IMR-90 (cell line): ENCODE results near the gene PRKAG2. TPM values are rescaled to one million over a fixed set of nuclear protein-coding genes. Genes with fewer than 3 reads are reported as not detected.
A peak's percentile ranks its signal among the peaks of the same experiment; 100 is the strongest.

Experiments used
- ATAC-seq: fragments of 200-7000 bp; cut with Tn5 transposase; 2 replicates; pipeline ENCODE4 v1.9.1; 2020; ENCODE audit warnings: low read depth, mild to moderate bottlenecking, moderate library complexity
- BruUV-seq: library from RNA; stranded (reverse); fragments of 400-500 nt; replicated peaks from 2 replicates; lab custom pipeline; 2021; lab: Mats Ljungman, UMichigan
- CTCF ChIA-PET: fragments of 300-600 bp; formaldehyde crosslinking; extraction: SDS; loops from one replicate; lab custom pipeline; 2021; ENCODE audit warnings: antibody characterized with exemption; lab: Yijun Ruan, JAX
- POLR2A ChIA-PET: fragments of 300-600 bp; sonication (Branson Sonifier 250); formaldehyde crosslinking; loops from one replicate; lab custom pipeline; 2022; ENCODE audit warnings: antibody characterized with exemption; ENCODE audit not compliant: unreplicated experiment; lab: Charles Lee
- DNase-seq: peaks from one replicate; pipeline ENCODE4 v3.0.0; 2013
- H2AFZ ChIP-seq: replicated peaks from 2 replicates; pipeline ENCODE3; 2013; ENCODE audit warnings: low read length, mild to moderate bottlenecking; ENCODE audit not compliant: poor library complexity
- H2AK5ac ChIP-seq: 2 replicates; pipeline ENCODE4 v1.6.1; 2013; ENCODE audit warnings: low read depth, low read length, inconsistent platforms
- H2AK9ac ChIP-seq: replicated peaks from 2 replicates; pipeline ENCODE3; 2013; ENCODE audit warnings: mild to moderate bottlenecking, low read depth, low read length, moderate library complexity; ENCODE audit not compliant: poor library complexity
- H2BK120ac ChIP-seq: 2 replicates; pipeline ENCODE4 v1.6.1; 2013; ENCODE audit warnings: low read depth, low read length, inconsistent platforms
- H2BK15ac ChIP-seq: 3 replicates; pipeline ENCODE4 v1.6.1; 2013; ENCODE audit warnings: low read depth, low read length, inconsistent platforms
- H2BK20ac ChIP-seq: 2 replicates; pipeline ENCODE4 v1.6.1; 2013; ENCODE audit warnings: low read depth, mild to moderate bottlenecking, inconsistent platforms, low read length, moderate library complexity
- H2BK5ac ChIP-seq: 2 replicates; pipeline ENCODE4 v1.6.1; 2013; ENCODE audit warnings: mild to moderate bottlenecking, low read depth, low read length, inconsistent platforms; ENCODE audit not compliant: poor library complexity, severe bottlenecking
- H3K14ac ChIP-seq: replicated peaks from 2 replicates; pipeline ENCODE4 v1.6.1; 2013; ENCODE audit warnings: low read depth, low read length, inconsistent platforms
- H3K18ac ChIP-seq: 2 replicates; pipeline ENCODE4 v1.6.1; 2013; ENCODE audit warnings: low read depth, low read length, control low read depth
- H3K23ac ChIP-seq: 2 replicates; pipeline ENCODE4 v1.6.1; 2013; ENCODE audit warnings: low read depth, low read length, inconsistent platforms
- H3K27ac ChIP-seq: 2 replicates; pipeline ENCODE4 v1.5.1; 2013; ENCODE audit warnings: mild to moderate bottlenecking, control low read depth, low read length; ENCODE audit not compliant: insufficient read depth
- H3K27me3 ChIP-seq: 2 replicates; pipeline ENCODE4 v1.6.1; 2013; ENCODE audit warnings: low read length; ENCODE audit not compliant: control insufficient read depth, insufficient read depth
- H3K36me3 ChIP-seq: 2 replicates; pipeline ENCODE4 v1.6.1; 2013; ENCODE audit warnings: low read length, mixed read lengths; ENCODE audit not compliant: control insufficient read depth, insufficient read depth
- H3K4ac ChIP-seq: 2 replicates; pipeline ENCODE4 v1.6.1; 2013; ENCODE audit warnings: low read depth, low read length, inconsistent platforms
- H3K4me1 ChIP-seq: 2 replicates; pipeline ENCODE4 v1.6.1; 2013; ENCODE audit warnings: low read length, mixed read lengths; ENCODE audit not compliant: control insufficient read depth, insufficient read depth
- H3K4me2 ChIP-seq: 2 replicates; pipeline ENCODE4 v1.6.1; 2013; ENCODE audit warnings: low read depth, mild to moderate bottlenecking, control low read depth, low read length, moderate library complexity
- H3K4me3 ChIP-seq: 2 replicates; pipeline ENCODE4 v1.5.1; 2013; ENCODE audit warnings: low read depth, mild to moderate bottlenecking, control low read depth, low read length, moderate library complexity; ENCODE audit not compliant: insufficient read depth
- H3K56ac ChIP-seq: 2 replicates; pipeline ENCODE4 v1.6.1; 2013; ENCODE audit warnings: low read length, inconsistent platforms; ENCODE audit not compliant: insufficient read depth; ENCODE audit errors: extremely low read depth
- H3K79me1 ChIP-seq, 2 experiments: 2 replicates each; pipeline ENCODE4 v1.6.1; 2013; ENCODE audit warnings: low read length in 2 of 2, inconsistent platforms in 1 of 2, low read depth in 1 of 2
- H3K9ac ChIP-seq: 2 replicates; pipeline ENCODE4 v1.6.1; 2013; ENCODE audit warnings: low read depth, low read length, control low read depth
- H3K9me1 ChIP-seq: 2 replicates; pipeline ENCODE4 v1.6.1; 2013; ENCODE audit warnings: low read length, inconsistent platforms; ENCODE audit not compliant: insufficient read depth
- H3K9me3 ChIP-seq: 2 replicates; pipeline ENCODE4 v1.6.1; 2013; ENCODE audit warnings: low read length; ENCODE audit not compliant: control insufficient read depth, insufficient read depth
- H4K20me1 ChIP-seq: 2 replicates; pipeline ENCODE4 v1.6.1; 2013; ENCODE audit warnings: low read length, inconsistent platforms; ENCODE audit not compliant: insufficient read depth
- H4K5ac ChIP-seq: 2 replicates; pipeline ENCODE4 v1.6.1; 2013; ENCODE audit warnings: mild to moderate bottlenecking, low read depth, low read length, control low read depth
- H4K8ac ChIP-seq, 2 experiments: 2 replicates each; pipeline ENCODE4 v1.6.1; 2013; ENCODE audit warnings: low read depth in 2 of 2, low read length in 2 of 2, control low read depth in 1 of 2, inconsistent platforms in 1 of 2
- H4K91ac ChIP-seq: 2 replicates; pipeline ENCODE4 v1.6.1; 2013; ENCODE audit warnings: low read depth, low read length, inconsistent platforms; ENCODE audit not compliant: insufficient read depth
- CEBPB ChIP-seq: IDR thresholded peaks from 2 replicates; pipeline ENCODE4 v1.6.1; 2012; ENCODE audit warnings: low read depth, low read length, improper control_type of control experiment
- CHD1 ChIP-seq: IDR thresholded peaks from 2 replicates; pipeline ENCODE4 v1.6.1; 2012; ENCODE audit warnings: low read depth, low read length, improper control_type of control experiment
- FOS ChIP-seq: fragments of 150-350 bp; IDR thresholded peaks from 2 replicates; pipeline ENCODE4 v1.6.1; 2016; ENCODE audit warnings: low read depth, low read length
- MAFK ChIP-seq: IDR thresholded peaks from 2 replicates; pipeline ENCODE4 v1.6.1; 2012; ENCODE audit warnings: low read depth, low read length, improper control_type of control experiment
- MXI1 ChIP-seq: IDR thresholded peaks from 2 replicates; pipeline ENCODE4 v1.6.1; 2012; ENCODE audit warnings: low read depth, mild to moderate bottlenecking, low read length, moderate library complexity, borderline replicate concordance
- NFE2L2 ChIP-seq: fragments of 150-350 bp; IDR thresholded peaks from 2 replicates; pipeline ENCODE4 v1.6.1; 2016; ENCODE audit warnings: low read depth, mild to moderate bottlenecking, low read length
- POLR2A ChIP-seq: IDR thresholded peaks from 2 replicates; pipeline ENCODE4 v1.6.1; 2012; ENCODE audit warnings: mild to moderate bottlenecking, low read depth, low read length
- RAD21 ChIP-seq: IDR thresholded peaks from 2 replicates; pipeline ENCODE4 v1.6.1; 2012; ENCODE audit warnings: low read length, improper control_type of control experiment
- RCOR1 ChIP-seq: IDR thresholded peaks from 2 replicates; pipeline ENCODE4 v1.6.1; 2012; ENCODE audit warnings: mild to moderate bottlenecking, low read length, improper control_type of control experiment; ENCODE audit not compliant: insufficient replicate concordance
- SMC3 ChIP-seq: fragments of 150-350 bp; IDR thresholded peaks from 2 replicates; pipeline ENCODE4 v1.6.1; 2016; ENCODE audit warnings: low read depth, mild to moderate bottlenecking, antibody characterized with exemption, low read length, moderate library complexity
- WGBS, 2 experiments: methylation state at CpG; one replicate each; pipeline versions ENCODE4 v1.1.5 to v1.1.7; 2013; ENCODE audit warnings: missing lambda C conversion rate in 2 of 2; ENCODE audit not compliant: insufficient read length in 1 of 2; ENCODE audit errors: extremely low coverage in 2 of 2; 5-methylcytosine and 5-hydroxymethylcytosine counted together
- dilution Hi-C: fragments of 300-500 bp; cut with HindIII; formaldehyde crosslinking; loops from one replicate; pipeline ENCODE4 v1.14.3; 2018; ENCODE audit warnings: low sequenced_read_pairs; ENCODE audit not compliant: unreplicated experiment
- in situ Hi-C: fragments of 300-500 bp; cut with MboI; formaldehyde crosslinking; loops from 3 replicates; pipeline ENCODE4 v1.14.3; 2019; ENCODE audit warnings: low sequenced_read_pairs, inconsistent platforms, mixed read lengths
- intact Hi-C: fragments of 100-400 bp; cut with micrococcal nuclease; formaldehyde crosslinking; loops from 2 replicates; pipeline ENCODE4 v1.10.0; 2022
- polyA plus RNA-seq, 3 experiments: library from polyadenylated mRNA; depleted of rRNA; stranded (reverse); fragments of >200 nt; gene quantifications; 2 replicates each; pipeline ENCODE4 v1.2.3, GENCODE V29; 2012; ENCODE audit warnings: low replicate concordance in 1 of 3
- total RNA-seq: library from RNA; depleted of rRNA; stranded (reverse); fragments of >200 nt; gene quantifications from 2 replicates; pipeline ENCODE4 v1.2.3, GENCODE V29; 2012

The PRKAG2 gene
- total and polyA plus RNA-seq, 2 of the 4 experiments (the other 2 are of a cell fraction) = 15.4 to 21.6 TPM

DNA sequence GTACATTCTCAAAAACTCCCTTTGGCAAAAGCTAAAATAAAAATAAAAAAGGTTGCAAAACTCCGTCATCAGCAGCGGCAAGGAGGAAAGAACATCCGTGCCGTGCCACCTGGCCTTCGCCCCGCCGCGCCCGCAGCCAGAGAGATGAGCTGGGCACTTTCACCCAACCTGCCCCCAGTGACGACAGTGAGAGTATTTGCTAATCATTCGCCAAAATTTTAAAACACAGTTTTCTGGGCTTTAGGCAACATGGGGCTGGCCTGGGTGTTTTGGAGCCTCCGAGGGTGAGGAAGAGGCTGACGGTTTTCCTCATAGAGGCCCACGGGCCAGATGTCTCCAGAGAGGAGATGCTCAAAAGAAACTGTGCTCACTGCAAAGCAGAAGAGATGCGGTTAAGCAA lies 128.2 kb downstream of the PRKAG2 start:
- H4K20me1 ChIP-seq = no peaks in the 10 kb centered on the region
- H3K56ac ChIP-seq = no peak overlapping the region; the same call in 1 of the 2 replicates
- no peaks in the 10 kb centered on the region for H3K79me1 ChIP-seq
- in situ Hi-C loops (loop anchor here (10.0 kb wide), 1 partner anchor 124 kb away; no protein-coding TSS in a partner anchor), dilution Hi-C loops (no loop called here), intact Hi-C loops (no loop called here)
- no peak overlapping the region for H4K5ac ChIP-seq
- CTCF ChIA-PET = no interaction called here
- no peak overlapping the region for H2AFZ ChIP-seq
- H3K4me1 ChIP-seq = peaks cover 27% of the 10 kb centered on the region
- H3K4me3 ChIP-seq = no peak overlapping the region
- H3K27ac ChIP-seq = no peak overlapping the region
- no peak overlapping the region for H2BK5ac ChIP-seq
- 90% methylated on average over 2 of the region's 15 CpGs; no CpG with 5 or more reads in 1 of the 2 experiments for WGBS, 2 experiments
- H4K8ac ChIP-seq = no peak overlapping the region
- POLR2A ChIA-PET = no interaction called here
- no peak overlapping the region for H3K23ac ChIP-seq
- H3K18ac ChIP-seq = no peak overlapping the region
- BruUV-seq = no TSS peak
- H2AK9ac ChIP-seq = no peak overlapping the region
- TF ChIP-seq FOS = no peak
- TF ChIP-seq CHD1 = no peak
- no peak for TF ChIP-seq RAD21
- no peak for TF ChIP-seq POLR2A
- TF ChIP-seq CEBPB = no peak
- no peak for TF ChIP-seq RCOR1
- no peak for TF ChIP-seq MAFK
- TF ChIP-seq MXI1 = no peak
- no peak for TF ChIP-seq NFE2L2
- TF ChIP-seq SMC3 = no peak
- H3K9ac ChIP-seq = no peak overlapping the region
- no peak for DNase-seq
- no peak overlapping the region for H3K4ac ChIP-seq
- 0 out of 2 replicates have a peak overlapping the region, but pooled peaks have one; percentile 49 for H2BK20ac ChIP-seq
- H4K91ac ChIP-seq = no peak overlapping the region
- 0 out of 2 replicates have a peak, but pooled peaks cover 5% of the 10 kb centered on the region for H3K9me1 ChIP-seq
- H2BK15ac ChIP-seq = peak overlapping the region; percentile 70; the same call in 2 of the 3 replicates
- peak overlapping the region; percentile 78; the same call in 1 of the 2 replicates for H2BK120ac ChIP-seq
- H3K36me3 ChIP-seq = no peaks in the 10 kb centered on the region
- no peak overlapping the region for H3K14ac ChIP-seq
- peak overlapping the region; percentile 44; the same call in 1 of the 2 replicates for H2AK5ac ChIP-seq
- H3K9me3 ChIP-seq = no peaks in the 10 kb centered on the region
- no peaks in the 10 kb centered on the region for H3K27me3 ChIP-seq
- ATAC-seq = no peak
- no peak overlapping the region for H3K4me2 ChIP-seq
